K562 (cell line): ENCODE results near the gene UQCR11. TPM values are rescaled to one million over a fixed set of nuclear protein-coding genes. Genes with fewer than 3 reads are reported as not detected.

Experiments
- ATAC-seq: fragments of 200-7000 bp; cut with Tn5 transposase; 3 replicates; pipeline ENCODE4 v1.9.1; 2020; ENCODE audit warnings: moderate library complexity
- BruUV-seq: library from RNA; stranded (reverse); fragments of 400-500 nt; replicated peaks from 2 replicates; lab custom pipeline; 2021; lab: Mats Ljungman, UMichigan
- CTCF ChIA-PET: fragments of 300-600 bp; formaldehyde crosslinking; extraction: SDS; loops from one replicate; lab custom pipeline; 2021; ENCODE audit warnings: low intra/inter-chr PET ratio; lab: Yijun Ruan, JAX
- POLR2A ChIA-PET: fragments of 300-600, 350-650 bp; sonication (Branson Sonifier 250); formaldehyde crosslinking; extraction: SDS; loops from one replicate; lab custom pipeline; 2021; ENCODE audit warnings: antibody characterized with exemption, inconsistent platforms; lab: Yijun Ruan, JAX
- DNase-seq, 4 experiments: peaks; one replicate each; pipeline versions ENCODE4 v3.0.0 to v3.0.0-alpha.2; 2011 to 2018; ENCODE audit warnings: low spot score in 3 of 4, mixed read lengths in 3 of 4; ENCODE audit errors: extremely low read depth in 1 of 4
- FAIRE-seq: peaks from 2 replicates; lab custom pipeline; 2011; peaks lifted over from hg19 to GRCh38; lab: Jason Lieb, UNC
- H2AFZ ChIP-seq: 2 replicates; pipeline ENCODE4 v1.6.0; 2011; ENCODE audit warnings: low read depth, low read length, control low read depth, inconsistent platforms
- H3K27ac ChIP-seq: fragments of 200-600 bp; 3 replicates; pipeline ENCODE4 v1.8.0; 2011; ENCODE audit warnings: low read depth, mild to moderate bottlenecking, control low read depth, inconsistent platforms, low read length, moderate library complexity, mixed read lengths; ENCODE audit errors: extremely low read depth
- H3K27me3 ChIP-seq, 2 experiments: fragments of 300-600 bp in 1 of 2; 2 replicates in 1 of 2; 3 replicates in 1 of 2; pipeline versions ENCODE4 v1.6.0 to v1.8.0; 2011; ENCODE audit warnings: inconsistent platforms in 2 of 2, low read length in 2 of 2, mild to moderate bottlenecking in 1 of 2, mixed read lengths in 1 of 2, moderate library complexity in 1 of 2; ENCODE audit not compliant: control insufficient read depth in 2 of 2, insufficient read depth in 2 of 2
- H3K36me3 ChIP-seq: fragments of 300-600 bp; 3 replicates; pipeline ENCODE4 v1.8.0; 2011; ENCODE audit warnings: mild to moderate bottlenecking, low read length, inconsistent platforms; ENCODE audit not compliant: control insufficient read depth, insufficient read depth
- H3K4me1 ChIP-seq, 2 experiments: fragments of 200-600 bp in 1 of 2; replicated peaks in 1 of 2; 2 replicates in 1 of 2; 3 replicates in 1 of 2; pipeline versions ENCODE4 v1.5.1 to v1.8.0; 2011; ENCODE audit warnings: inconsistent platforms in 2 of 2, low read length in 2 of 2, mild to moderate bottlenecking in 1 of 2, mixed read lengths in 1 of 2, moderate library complexity in 1 of 2; ENCODE audit not compliant: control insufficient read depth in 2 of 2, insufficient read depth in 2 of 2
- H3K4me2 ChIP-seq: 2 replicates; pipeline ENCODE4 v1.6.1; 2011; ENCODE audit warnings: low read length, control low read depth, inconsistent platforms, mixed read lengths; ENCODE audit not compliant: insufficient read depth
- H3K4me3 ChIP-seq: fragments of 200-600 bp; sonication (generic), shearing (Covaris generic); 2 replicates; pipeline ENCODE4 v1.5.1; 2016; ENCODE audit warnings: control low read depth, inconsistent platforms
- H3K79me2 ChIP-seq: fragments of 200-600 bp; 3 replicates; pipeline ENCODE4 v1.8.0; 2011; ENCODE audit warnings: low read length, inconsistent platforms; ENCODE audit not compliant: control insufficient read depth, insufficient read depth
- H3K9ac ChIP-seq, 2 experiments: 2 replicates each; pipeline versions ENCODE4 v1.6.0 to v1.6.1; 2011; ENCODE audit warnings: low read depth in 2 of 2, low read length in 2 of 2, control low read depth in 1 of 2, inconsistent platforms in 1 of 2, mild to moderate bottlenecking in 1 of 2, mixed read lengths in 1 of 2; ENCODE audit not compliant: insufficient read depth in 1 of 2
- H3K9me1 ChIP-seq: one replicate; pipeline ENCODE4 v1.6.0; 2011; ENCODE audit warnings: inconsistent platforms, mild to moderate bottlenecking, low read length, moderate library complexity; ENCODE audit not compliant: control insufficient read depth, insufficient read depth
- H3K9me3 ChIP-seq: replicated peaks from 2 replicates; pipeline ENCODE4 v1.5.1; 2011; ENCODE audit warnings: low read depth, low read length, inconsistent platforms; ENCODE audit not compliant: control insufficient read depth, insufficient read depth
- H4K20me1 ChIP-seq: replicated peaks from 2 replicates; pipeline ENCODE4 v1.6.1; 2011; ENCODE audit warnings: low read length, inconsistent platforms, mixed read lengths; ENCODE audit not compliant: control insufficient read depth, insufficient read depth
- ETV6 ChIP-seq, 3 experiments: fragments of 150-350 bp in 1 of 3; sonication (generic) in 1 of 3; formaldehyde crosslinking in 1 of 3; IDR thresholded peaks; 2 replicates each; pipeline versions ENCODE4 v1.6.1 to v1.8.0; 2014 to 2022; ENCODE audit warnings: borderline replicate concordance in 2 of 3, low read depth in 2 of 3, antibody characterized with exemption in 1 of 3, low read length in 1 of 3, mild to moderate bottlenecking in 1 of 3, missing genetic modification reagents in 1 of 3
- GABPB1 ChIP-seq: sonication (generic); formaldehyde crosslinking; IDR thresholded peaks from 2 replicates; pipeline ENCODE4 v1.8.0; 2022; ENCODE audit warnings: mild to moderate bottlenecking, missing genetic modification reagents
- JUNB ChIP-seq: fragments of 450-650 bp; formaldehyde crosslinking; conservative IDR thresholded peaks from 2 replicates; pipeline ENCODE4 v1.4.0; 2020; ENCODE audit warnings: mild to moderate bottlenecking
- MAZ ChIP-seq, 2 experiments: fragments of 450-650 bp in 1 of 2; sonication (generic) in 1 of 2; formaldehyde crosslinking; IDR thresholded peaks in 1 of 2; conservative IDR thresholded peaks in 1 of 2; 2 replicates each; pipeline versions ENCODE4 v1.4.0 to v1.5.0; 2020; ENCODE audit warnings: mild to moderate bottlenecking in 1 of 2, missing genetic modification reagents in 1 of 2
- RBM39 ChIP-seq: fragments of 200-400 bp; formaldehyde crosslinking; optimal IDR thresholded peaks from 2 replicates; pipeline ENCODE3; 2018; ENCODE audit warnings: low read depth, low read length
- TEAD2 ChIP-seq: fragments of 450-650 bp; IDR thresholded peaks from 2 replicates; pipeline ENCODE4 v1.6.1; 2016; ENCODE audit warnings: missing genetic modification characterization, control low read depth, missing compliant biosample characterization
- ZBTB7A ChIP-seq: IDR thresholded peaks from 2 replicates; pipeline ENCODE4 v1.6.1; 2011; ENCODE audit warnings: low read depth, mild to moderate bottlenecking, low read length, moderate library complexity, borderline replicate concordance; ENCODE audit not compliant: control insufficient read depth
- ZNF311 ChIP-seq: fragments of 250-450 bp; sonication (Bioruptor Pico); IDR thresholded peaks from 2 replicates; pipeline ENCODE4 v1.4.0; 2020; ENCODE audit warnings: mild to moderate bottlenecking, moderate library complexity
- ZNF324 ChIP-seq: fragments of 250-450 bp; sonication (Bioruptor Pico); IDR thresholded peaks from 2 replicates; pipeline ENCODE4 v1.4.0; 2020; ENCODE audit warnings: mild to moderate bottlenecking
- WGBS: fragments of 100-300 bp; shearing (Covaris generic); methylation state at CpG from one replicate; pipeline ENCODE4 v1.1.6; 2016; ENCODE audit warnings: low coverage, mixed read lengths; ENCODE audit not compliant: insufficient coverage; ENCODE audit errors: missing lambda C conversion rate; 5-methylcytosine and 5-hydroxymethylcytosine counted together
- in situ Hi-C: fragments of 300-500 bp; cut with MboI; formaldehyde crosslinking; loops from 4 replicates; pipeline ENCODE4 v1.15.0; 2018; ENCODE audit warnings: inconsistent platforms, mixed read lengths
- intact Hi-C: fragments of 100-400 bp; cut with micrococcal nuclease; formaldehyde crosslinking; loops from 2 replicates; pipeline ENCODE4 v1.14.2; 2022
- polyA plus RNA-seq, 8 experiments: library from polyadenylated mRNA; depleted of rRNA in 4 of 8; stranded (reverse) in 5 of 8; unstranded in 3 of 8; fragments of >200 nt; fragmentation: Nextera tagmentation in 2 of 8; fragmentation: Illumina TruSeq in 1 of 8; extraction: Ambion mirVana in 2 of 8; extraction: Trizol in 1 of 8; gene quantifications; 2 replicates each; pipeline versions ENCODE4 v1.2.1 to v1.2.3, GENCODE V29; 2011 to 2014; ENCODE audit warnings: inconsistent platforms in 1 of 8, missing spikeins in 1 of 8
- total RNA-seq, 7 experiments: library from RNA; depleted of rRNA in 6 of 7; stranded (reverse); fragments of >200 nt in 6 of 7; fragmentation: Illumina TruSeq in 2 of 7; extraction: Trizol in 2 of 7; gene quantifications; 2 replicates each; pipeline versions ENCODE4 v1.2.1 to v1.2.3, GENCODE V29; 2011 to 2021; ENCODE audit warnings: low replicate concordance in 1 of 7
- TF ChIP-seq, protein P1 (sequence below), 2 experiments: fragments of 450-650 bp; conservative IDR thresholded peaks; 2 replicates each; pipeline ENCODE4 v1.6.1; 2017; ENCODE audit warnings: mild to moderate bottlenecking in 2 of 2, moderate library complexity in 2 of 2
- TF ChIP-seq, protein P2 (sequence below): fragments of 450-650 bp; formaldehyde crosslinking; IDR thresholded peaks from 2 replicates; pipeline ENCODE4 v1.4.0; 2020; ENCODE audit warnings: mild to moderate bottlenecking, moderate library complexity
- TF ChIP-seq, protein P3 (sequence below): sonication (generic); formaldehyde crosslinking; IDR thresholded peaks from 2 replicates; pipeline ENCODE4 v1.8.1; 2023; ENCODE audit warnings: mild to moderate bottlenecking, missing genetic modification reagents

UQCR11 gene
- total and polyA plus RNA-seq, 9 of the 15 experiments (the other 6 are each of a cell fraction or from before 2014, with no cell fraction given): 57.6 to 394 (median 259) TPM

DNA sequence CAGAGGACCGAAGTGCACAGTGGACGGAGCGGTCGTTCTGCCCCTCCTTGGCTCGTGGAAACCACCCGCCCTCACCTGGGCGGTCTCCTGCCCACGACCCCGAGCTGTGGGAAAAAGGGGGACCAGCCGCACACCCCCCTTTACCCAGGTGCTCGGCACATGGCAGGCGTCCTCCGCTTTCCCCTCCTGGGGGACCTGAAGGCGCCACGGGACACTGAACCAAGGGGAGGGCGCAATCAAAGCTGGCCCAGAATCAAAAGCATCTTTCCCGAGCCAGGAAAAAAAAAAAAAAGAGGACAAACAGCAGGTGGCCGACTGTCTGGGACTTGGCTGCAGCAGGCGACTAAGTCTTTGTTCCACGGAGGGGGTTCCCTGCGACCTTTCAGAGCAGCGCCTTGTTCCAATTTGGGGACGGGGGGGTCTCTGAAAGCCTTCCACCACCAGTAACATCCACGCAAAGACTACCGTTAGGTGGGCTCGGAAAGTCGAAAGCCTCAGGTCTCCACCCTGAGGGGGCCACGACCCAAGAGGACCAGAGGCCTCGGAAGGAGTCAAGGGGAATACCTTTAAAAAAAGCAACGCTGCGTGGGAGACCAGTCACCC, 13.7 kb downstream of the UQCR11 start:
- TSS peak; percentile 76 for BruUV-seq
- H2AFZ ChIP-seq: no peak overlapping the region
- in situ Hi-C loops: no loop called here
- H3K79me2 ChIP-seq: peaks cover 54% of the 10 kb centered on the region
- under 1% methylated on average over 20 of the region's 31 CpGs for WGBS
- peaks cover 47% of the 10 kb centered on the region; the same call in 2 of the 3 replicates for H3K36me3 ChIP-seq
- H3K4me2 ChIP-seq: peak overlapping the region; percentile 98
- H3K27me3 ChIP-seq: no peaks in the 10 kb centered on the region
- no peak for FAIRE-seq
- no peaks in the 10 kb centered on the region for H3K9me3 ChIP-seq
- H3K9me1 ChIP-seq: no peaks in the 10 kb centered on the region
- H4K20me1 ChIP-seq: 0 out of 2 replicates have a peak, but pooled peaks cover 8% of the 10 kb centered on the region
- peak overlapping the region; percentile 92 for H3K4me3 ChIP-seq
- CTCF ChIA-PET: no interaction called here
- intact Hi-C loops: no loop called here
- DNase-seq: peak in 2 of 4 experiments; percentile 44 to 50
- peak overlapping the region; percentile 100 for H3K9ac ChIP-seq
- peak overlapping the region; percentile 95 for H3K27ac ChIP-seq
- POLR2A ChIA-PET: interaction anchor here (0.6 to 6.6 kb wide), 5 partner anchors 10 to 322 kb away, joined by 3 to 40 read pairs (median 4); partner anchors contain the start of gene CIRBP
- peak; percentile 1; the same call in 2 of the 3 replicates for ATAC-seq
- H3K4me1 ChIP-seq: peaks cover 15 to 40% of the 10 kb centered on the region in 2 experiments
- TF ChIP-seq JUNB: 0 out of 2 replicates have a peak, but pooled peaks have one; percentile 26
- 0 out of 4 replicates have a peak, but pooled peaks of 1 of the 2 experiments have one; percentile 15 for TF ChIP-seq MAZ (CRISPR knock-in tag; conservative IDR thresholded peaks at IDR 0.05 in 1 of 2, IDR thresholded peaks at IDR 0.05 in 1 of 2)
- TF ChIP-seq ETV6 (IDR thresholded peaks at IDR 0.05; ENCODE audit: borderline replicate concordance in 1 of 2, low read depth in 2 of 2, low read length in 1 of 2): no peak
- TF ChIP-seq ETV6 (CRISPR knock-in tag; IDR thresholded peaks at IDR 0.05; ENCODE audit: borderline replicate concordance): no peak
- TF ChIP-seq, protein P1, sequence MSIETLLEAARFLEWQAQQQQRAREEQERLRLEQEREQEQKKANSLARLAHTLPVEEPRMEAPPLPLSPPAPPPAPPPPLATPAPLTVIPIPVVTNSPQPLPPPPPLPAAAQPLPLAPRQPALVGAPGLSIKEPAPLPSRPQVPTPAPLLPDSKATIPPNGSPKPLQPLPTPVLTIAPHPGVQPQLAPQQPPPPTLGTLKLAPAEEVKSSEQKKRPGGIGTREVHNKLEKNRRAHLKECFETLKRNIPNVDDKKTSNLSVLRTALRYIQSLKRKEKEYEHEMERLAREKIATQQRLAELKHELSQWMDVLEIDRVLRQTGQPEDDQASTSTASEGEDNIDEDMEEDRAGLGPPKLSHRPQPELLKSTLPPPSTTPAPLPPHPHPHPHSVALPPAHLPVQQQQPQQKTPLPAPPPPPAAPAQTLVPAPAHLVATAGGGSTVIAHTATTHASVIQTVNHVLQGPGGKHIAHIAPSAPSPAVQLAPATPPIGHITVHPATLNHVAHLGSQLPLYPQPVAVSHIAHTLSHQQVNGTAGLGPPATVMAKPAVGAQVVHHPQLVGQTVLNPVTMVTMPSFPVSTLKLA (conservative IDR thresholded peaks at IDR 0.05): peak in 1 of 2 experiments; percentile 6; a peak in 1 of 4 replicates
- TF ChIP-seq ZBTB7A: 0 out of 2 replicates have a peak, but pooled peaks have one; percentile 1
- peak; percentile 51 for TF ChIP-seq RBM39
- TF ChIP-seq TEAD2 (tag): no peak
- peak; percentile 47; the same call in 1 of the 2 replicates for TF ChIP-seq GABPB1 (CRISPR knock-in tag)
- no peak for TF ChIP-seq ZNF311
- TF ChIP-seq, protein P2, sequence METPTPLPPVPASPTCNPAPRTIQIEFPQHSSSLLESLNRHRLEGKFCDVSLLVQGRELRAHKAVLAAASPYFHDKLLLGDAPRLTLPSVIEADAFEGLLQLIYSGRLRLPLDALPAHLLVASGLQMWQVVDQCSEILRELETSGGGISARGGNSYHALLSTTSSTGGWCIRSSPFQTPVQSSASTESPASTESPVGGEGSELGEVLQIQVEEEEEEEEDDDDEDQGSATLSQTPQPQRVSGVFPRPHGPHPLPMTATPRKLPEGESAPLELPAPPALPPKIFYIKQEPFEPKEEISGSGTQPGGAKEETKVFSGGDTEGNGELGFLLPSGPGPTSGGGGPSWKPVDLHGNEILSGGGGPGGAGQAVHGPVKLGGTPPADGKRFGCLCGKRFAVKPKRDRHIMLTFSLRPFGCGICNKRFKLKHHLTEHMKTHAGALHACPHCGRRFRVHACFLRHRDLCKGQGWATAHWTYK (CRISPR knock-in tag): peak; percentile 14; the same call in 1 of the 2 replicates
- TF ChIP-seq, protein P3, sequence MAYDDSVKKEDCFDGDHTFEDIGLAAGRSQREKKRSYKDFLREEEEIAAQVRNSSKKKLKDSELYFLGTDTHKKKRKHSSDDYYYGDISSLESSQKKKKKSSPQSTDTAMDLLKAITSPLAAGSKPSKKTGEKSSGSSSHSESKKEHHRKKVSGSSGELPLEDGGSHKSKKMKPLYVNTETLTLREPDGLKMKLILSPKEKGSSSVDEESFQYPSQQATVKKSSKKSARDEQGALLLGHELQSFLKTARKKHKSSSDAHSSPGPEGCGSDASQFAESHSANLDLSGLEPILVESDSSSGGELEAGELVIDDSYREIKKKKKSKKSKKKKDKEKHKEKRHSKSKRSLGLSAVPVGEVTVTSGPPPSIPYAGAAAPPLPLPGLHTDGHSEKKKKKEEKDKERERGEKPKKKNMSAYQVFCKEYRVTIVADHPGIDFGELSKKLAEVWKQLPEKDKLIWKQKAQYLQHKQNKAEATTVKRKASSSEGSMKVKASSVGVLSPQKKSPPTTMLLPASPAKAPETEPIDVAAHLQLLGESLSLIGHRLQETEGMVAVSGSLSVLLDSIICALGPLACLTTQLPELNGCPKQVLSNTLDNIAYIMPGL (CRISPR knock-in tag): no peak
- TF ChIP-seq ZNF324 (CRISPR knock-in tag): peak; percentile 46; the same call in 1 of the 2 replicates
